Measurements from ENCODE around the gene CSF1.

DNA sequence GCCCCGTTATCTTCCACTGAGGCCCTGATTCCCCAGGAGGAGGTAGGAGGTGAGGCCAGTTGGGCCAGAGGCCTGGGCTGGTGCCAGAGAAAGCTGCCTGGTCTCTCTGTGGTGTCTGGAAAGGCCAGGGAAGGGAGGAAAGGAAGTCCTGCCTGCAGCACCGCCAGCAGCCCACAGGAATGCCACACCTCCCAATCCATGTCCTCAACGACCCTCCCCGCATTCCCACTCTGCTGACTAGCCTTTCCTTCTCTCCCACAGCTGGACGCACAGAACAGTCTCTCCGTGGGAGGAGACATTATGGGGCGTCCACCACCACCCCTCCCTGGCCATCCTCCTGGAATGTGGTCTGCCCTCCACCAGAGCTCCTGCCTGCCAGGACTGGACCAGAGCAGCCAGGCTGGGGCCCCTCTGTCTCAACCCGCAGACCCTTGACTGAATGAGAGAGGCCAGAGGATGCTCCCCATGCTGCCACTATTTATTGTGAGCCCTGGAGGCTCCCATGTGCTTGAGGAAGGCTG is 18.0 kb downstream of the CSF1 start:
- TF ChIP-seq, protein P1, sequence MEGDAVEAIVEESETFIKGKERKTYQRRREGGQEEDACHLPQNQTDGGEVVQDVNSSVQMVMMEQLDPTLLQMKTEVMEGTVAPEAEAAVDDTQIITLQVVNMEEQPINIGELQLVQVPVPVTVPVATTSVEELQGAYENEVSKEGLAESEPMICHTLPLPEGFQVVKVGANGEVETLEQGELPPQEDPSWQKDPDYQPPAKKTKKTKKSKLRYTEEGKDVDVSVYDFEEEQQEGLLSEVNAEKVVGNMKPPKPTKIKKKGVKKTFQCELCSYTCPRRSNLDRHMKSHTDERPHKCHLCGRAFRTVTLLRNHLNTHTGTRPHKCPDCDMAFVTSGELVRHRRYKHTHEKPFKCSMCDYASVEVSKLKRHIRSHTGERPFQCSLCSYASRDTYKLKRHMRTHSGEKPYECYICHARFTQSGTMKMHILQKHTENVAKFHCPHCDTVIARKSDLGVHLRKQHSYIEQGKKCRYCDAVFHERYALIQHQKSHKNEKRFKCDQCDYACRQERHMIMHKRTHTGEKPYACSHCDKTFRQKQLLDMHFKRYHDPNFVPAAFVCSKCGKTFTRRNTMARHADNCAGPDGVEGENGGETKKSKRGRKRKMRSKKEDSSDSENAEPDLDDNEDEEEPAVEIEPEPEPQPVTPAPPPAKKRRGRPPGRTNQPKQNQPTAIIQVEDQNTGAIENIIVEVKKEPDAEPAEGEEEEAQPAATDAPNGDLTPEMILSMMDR (conservative IDR thresholded peaks at IDR 0.05 in 1 of 2, IDR thresholded peaks at IDR 0.05 in 1 of 2; ENCODE audit: low read depth in 1 of 2, low read length in 2 of 2) = no peak
- no peak for TF ChIP-seq EZH2 (IDR thresholded peaks at IDR 0.05; ENCODE audit: low read length, missing control alignments)
